Measurements from ENCODE around the gene ARAP1. TPM values are rescaled to one million over a fixed set of nuclear protein-coding genes. Genes with fewer than 3 reads are reported as not detected.

Gene ARAP1
- total RNA-seq, 1 experiment from 2014 or later = 26.4 TPM

DNA sequence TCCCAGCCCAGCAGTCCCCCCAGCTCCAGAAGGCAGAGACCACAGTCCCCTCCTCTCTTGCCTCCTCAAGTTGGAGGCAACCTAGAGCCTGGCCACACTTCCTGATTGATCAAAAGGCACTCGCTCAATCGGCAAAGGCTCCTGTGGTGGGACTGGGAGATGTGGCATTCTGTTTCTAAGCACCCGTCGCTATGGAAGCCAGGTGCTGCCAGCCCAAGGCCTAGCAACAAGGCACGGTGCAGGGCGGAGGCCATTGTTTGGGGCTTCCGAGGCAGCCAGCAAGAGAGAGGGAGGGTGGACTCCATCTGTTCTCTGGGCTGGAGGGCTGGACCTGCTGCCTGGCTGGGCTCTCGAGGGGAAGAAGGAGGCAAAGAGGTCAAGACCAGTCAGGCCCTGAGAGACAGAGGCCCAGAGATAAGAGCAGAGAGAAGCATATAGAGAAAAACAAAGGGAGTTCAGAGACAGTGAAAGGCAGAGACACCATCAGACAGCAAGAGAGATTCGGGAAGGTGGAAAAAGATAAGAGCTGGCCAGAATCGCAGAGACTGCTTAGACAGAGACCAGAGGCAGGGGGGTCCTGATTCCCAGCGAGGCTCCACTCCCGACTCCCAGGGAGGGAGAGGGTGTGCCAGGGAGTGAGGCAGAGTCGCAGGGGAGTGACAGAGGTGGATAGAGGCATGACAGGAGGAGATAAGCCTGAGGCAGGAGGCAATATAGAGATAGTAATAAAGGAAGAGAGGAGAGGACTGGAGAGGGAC, 99.2 kb downstream of the ARAP1 start:
- Histone ChIP-seq H3K36me3 (no peaks in the 10 kb centered on the region), H3K27me3 (replicated peaks) (no peaks in the 10 kb centered on the region), H3K27ac (no peak overlapping the region), H3K4me1 (replicated peaks) (no peaks in the 10 kb centered on the region), H3K9me3 (replicated peaks) (no peaks in the 10 kb centered on the region), H3K4me3 (no peak overlapping the region)
- DNase-seq (ENCODE audit: low read depth in 1 of 2, low spot score in 2 of 2) = no peak

DNA sequence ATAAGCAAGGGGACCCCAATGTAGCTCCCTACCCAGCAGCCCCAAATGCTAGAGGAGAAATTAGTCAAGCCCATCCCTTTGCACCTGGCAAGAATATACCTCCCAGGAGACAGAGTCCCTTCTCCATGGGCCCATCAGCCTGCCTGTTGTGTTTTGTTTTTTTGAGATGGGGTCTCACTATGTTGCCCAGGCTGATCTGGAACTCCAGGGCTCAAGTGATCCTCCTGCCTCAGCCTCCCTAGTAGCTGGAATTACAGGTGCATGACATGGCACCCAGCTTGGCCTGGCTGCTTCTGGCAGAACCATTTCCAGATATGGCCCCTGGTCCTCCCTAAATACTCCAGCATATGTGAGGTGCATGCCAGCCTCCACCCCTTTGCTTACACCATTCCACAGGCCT, 100.1 kb downstream of the ARAP1 start:
- no peaks in the 10 kb centered on the region for H3K9me3 ChIP-seq (replicated peaks)
- no peaks in the 10 kb centered on the region for H3K27me3 ChIP-seq (replicated peaks)
- H3K4me1 ChIP-seq (replicated peaks) = no peaks in the 10 kb centered on the region
- H3K36me3 ChIP-seq = no peaks in the 10 kb centered on the region
- DNase-seq (ENCODE audit: low read depth in 1 of 2, low spot score in 2 of 2) = no peak
- H3K27ac ChIP-seq = no peak overlapping the region
- H3K4me3 ChIP-seq = no peak overlapping the region

DNA sequence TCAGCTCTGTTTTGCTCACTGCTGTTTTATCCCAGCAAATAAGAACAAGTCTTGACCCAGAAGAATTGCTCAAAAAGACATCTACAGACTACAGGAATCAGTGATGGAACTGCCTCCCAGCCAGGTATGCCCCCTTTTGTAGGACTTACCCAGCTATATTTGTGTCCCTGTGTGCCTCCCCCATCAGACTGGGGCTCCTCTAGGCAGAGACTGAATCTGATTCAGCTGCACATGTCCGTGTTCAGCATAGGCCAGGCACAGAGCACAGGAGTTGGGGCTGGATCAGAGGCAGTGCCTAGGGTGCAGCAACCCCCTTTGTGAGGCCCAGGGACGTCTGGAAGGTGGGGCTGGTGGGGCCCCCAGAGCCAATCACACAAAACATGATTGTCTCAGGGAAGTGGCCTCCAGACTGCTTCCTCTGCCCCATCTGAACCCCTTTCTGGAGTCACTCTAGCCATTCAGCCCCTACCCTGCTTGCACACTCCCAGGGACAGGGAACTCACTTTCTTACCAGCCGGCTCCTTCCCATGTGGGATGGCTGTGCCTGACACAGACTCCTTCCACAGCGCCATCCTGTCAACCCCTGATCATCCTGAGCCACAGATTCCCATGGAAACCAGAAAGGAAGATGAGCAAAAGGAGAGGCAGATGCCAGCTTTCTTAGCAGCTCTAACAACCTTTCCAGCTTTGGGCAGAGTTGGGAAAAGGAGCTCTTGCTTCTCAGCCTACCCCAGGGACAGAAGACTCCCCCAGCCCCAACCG, 102.8 kb downstream of the ARAP1 start:
- no peaks in the 10 kb centered on the region for H3K36me3 ChIP-seq
- H3K27ac ChIP-seq = no peak overlapping the region
- no peak for DNase-seq (ENCODE audit: low read depth in 1 of 2, low spot score in 2 of 2)
- no peaks in the 10 kb centered on the region for H3K4me1 ChIP-seq (replicated peaks)
- H3K27me3 ChIP-seq (replicated peaks) = no peaks in the 10 kb centered on the region
- no peaks in the 10 kb centered on the region for H3K9me3 ChIP-seq (replicated peaks)
- no peak overlapping the region for H3K4me3 ChIP-seq

- Histone ChIP-seq H3K36me3 (no peaks in the 10 kb centered on the region), H3K4me1 (replicated peaks) (peaks cover under 1% of the 10 kb centered on the region), H3K4me3 (no peak overlapping the region), H3K27ac (no peak overlapping the region), H3K9me3 (replicated peaks) (no peaks in the 10 kb centered on the region), H3K27me3 (replicated peaks) (no peaks in the 10 kb centered on the region)
- no peak for DNase-seq (ENCODE audit: low read depth in 1 of 2, low spot score in 2 of 2)
Observed at GRCh38 chr11:72648384-72649136, 103.6 kb downstream of the ARAP1 start.

GRCh38 chr11:72647882-72648281, 104.3 kb downstream of the ARAP1 start:
- peaks cover 8% of the 10 kb centered on the region for H3K4me1 ChIP-seq (replicated peaks)
- no peak overlapping the region for H3K27ac ChIP-seq
- no peak overlapping the region for H3K4me3 ChIP-seq
- DNase-seq (ENCODE audit: low read depth in 1 of 2, low spot score in 2 of 2) = no peak
- H3K36me3 ChIP-seq = no peaks in the 10 kb centered on the region
- no peaks in the 10 kb centered on the region for H3K27me3 ChIP-seq (replicated peaks)
- no peaks in the 10 kb centered on the region for H3K9me3 ChIP-seq (replicated peaks)

GRCh38 chr11:72646472-72646871, 105.7 kb downstream of the ARAP1 start:
- no peaks in the 10 kb centered on the region for H3K9me3 ChIP-seq (replicated peaks)
- DNase-seq (ENCODE audit: low read depth in 1 of 2, low spot score in 2 of 2) = no peak
- peaks cover 13% of the 10 kb centered on the region for H3K4me1 ChIP-seq (replicated peaks)
- no peak overlapping the region for H3K4me3 ChIP-seq
- H3K27me3 ChIP-seq (replicated peaks) = peaks cover 7% of the 10 kb centered on the region; the same call in 1 of the 2 replicates
- H3K36me3 ChIP-seq = no peaks in the 10 kb centered on the region
- no peak overlapping the region for H3K27ac ChIP-seq

DNA sequence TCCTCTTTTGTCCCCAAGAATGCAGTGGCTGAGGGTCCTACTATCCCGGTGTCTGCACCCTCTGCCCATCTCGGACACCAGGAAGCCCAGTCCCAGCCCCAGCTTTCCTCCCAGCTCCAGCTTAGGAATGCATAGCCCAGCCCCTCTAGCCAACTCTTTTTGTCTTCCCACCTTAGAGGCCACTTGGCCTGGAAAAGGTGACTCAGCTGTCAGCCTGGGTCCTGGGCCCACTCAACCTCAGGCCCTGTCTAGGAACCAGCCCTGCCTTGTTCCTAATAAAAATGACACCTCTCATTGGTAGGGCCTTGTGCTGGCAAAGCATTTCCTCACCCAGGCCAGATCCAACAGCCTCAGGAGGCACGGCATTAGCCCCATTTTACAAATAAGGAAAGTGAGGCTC, 106.2 kb downstream of the ARAP1 start:
- no peak overlapping the region for H3K4me3 ChIP-seq
- no peaks in the 10 kb centered on the region for H3K9me3 ChIP-seq (replicated peaks)
- H3K27ac ChIP-seq = no peak overlapping the region
- peaks cover 9% of the 10 kb centered on the region; the same call in 1 of the 2 replicates for H3K27me3 ChIP-seq (replicated peaks)
- no peaks in the 10 kb centered on the region for H3K36me3 ChIP-seq
- peaks cover 13% of the 10 kb centered on the region for H3K4me1 ChIP-seq (replicated peaks)
- no peak for DNase-seq (ENCODE audit: low read depth in 1 of 2, low spot score in 2 of 2)

- H3K4me1 ChIP-seq (replicated peaks) = peaks cover 13% of the 10 kb centered on the region
- H3K4me3 ChIP-seq = no peak overlapping the region
- H3K27me3 ChIP-seq (replicated peaks) = peaks cover 12% of the 10 kb centered on the region
- peak; percentile 16 to 53 for DNase-seq (ENCODE audit: low read depth in 1 of 2, low spot score in 2 of 2)
- H3K9me3 ChIP-seq (replicated peaks) = no peaks in the 10 kb centered on the region
- no peak overlapping the region for H3K27ac ChIP-seq
- no peaks in the 10 kb centered on the region for H3K36me3 ChIP-seq
Observed at GRCh38 chr11:72643547-72643946, 108.7 kb downstream of the ARAP1 start.

GRCh38 chr11:72642884-72643522, 109.2 kb downstream of the ARAP1 start:
- peaks cover 12% of the 10 kb centered on the region for H3K27me3 ChIP-seq (replicated peaks)

DNA sequence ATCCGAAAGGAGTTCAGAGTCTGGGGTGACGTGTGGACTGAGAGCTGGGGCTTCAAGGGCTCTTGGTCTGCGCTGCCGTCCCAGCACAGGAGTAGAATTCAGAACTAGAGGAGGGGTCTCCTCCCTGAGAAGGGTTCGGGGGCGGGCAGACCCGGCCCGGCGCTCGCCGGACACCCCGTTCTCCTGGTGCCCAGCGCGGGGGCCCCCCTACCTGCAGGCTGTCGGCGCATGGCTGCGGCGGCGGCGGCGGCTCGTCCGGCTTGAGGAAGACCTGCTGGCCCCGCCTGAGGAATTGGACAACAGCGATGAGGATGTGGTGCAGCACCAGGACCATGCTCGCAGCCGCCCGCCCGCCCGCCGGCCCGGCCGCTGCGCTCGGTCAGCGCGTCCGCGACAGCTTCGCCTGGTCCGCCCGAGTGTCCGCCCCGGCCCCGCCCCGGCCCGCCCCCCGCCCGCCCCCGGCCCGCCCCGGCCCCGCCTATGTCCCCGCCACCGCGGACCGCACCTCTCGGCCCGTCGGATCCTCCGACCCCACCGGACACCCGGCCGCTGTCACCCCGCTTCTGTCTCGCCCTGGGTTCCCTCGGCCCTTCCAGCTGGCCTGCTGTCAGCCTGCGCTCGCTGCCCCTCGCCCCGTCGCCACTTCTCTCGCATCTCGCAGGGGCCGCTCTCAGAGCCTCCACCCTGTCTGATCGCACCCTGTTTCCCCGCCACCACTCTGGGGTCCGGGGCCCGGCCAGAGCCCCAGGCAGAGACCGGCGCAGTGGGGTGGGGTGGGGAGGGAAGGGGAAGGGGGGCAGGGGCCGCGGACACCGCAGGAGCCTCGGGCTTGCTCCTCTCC, 109.9 kb downstream of the ARAP1 start:
- Histone ChIP-seq H3K4me1 (replicated peaks) (peaks cover 13% of the 10 kb centered on the region), H3K36me3 (no peaks in the 10 kb centered on the region), H3K27ac (no peak overlapping the region), H3K9me3 (replicated peaks) (no peaks in the 10 kb centered on the region), H3K27me3 (replicated peaks) (peaks cover 12% of the 10 kb centered on the region), H3K4me3 (no peak overlapping the region; the same call in 1 of the 2 replicates)
- no peak for DNase-seq (ENCODE audit: low read depth in 1 of 2, low spot score in 2 of 2)

More at GRCh38 chr11:72642884-72643522, 109.2 kb downstream of the ARAP1 start:
- peak in 1 of 2 experiments; percentile 60 for DNase-seq (ENCODE audit: low read depth in 1 of 2, low spot score in 2 of 2)
- Histone ChIP-seq H3K4me3 (peak overlapping the region; percentile 22; the same call in 1 of the 2 replicates), H3K27ac (no peak overlapping the region), H3K36me3 (no peaks in the 10 kb centered on the region), H3K9me3 (replicated peaks) (no peaks in the 10 kb centered on the region), H3K4me1 (replicated peaks) (peaks cover 13% of the 10 kb centered on the region)

- peaks cover 12% of the 10 kb centered on the region for H3K27me3 ChIP-seq (replicated peaks)
- DNase-seq (ENCODE audit: low read depth in 1 of 2, low spot score in 2 of 2) = no peak
Observed at GRCh38 chr11:72641522-72642042, 110.6 kb downstream of the ARAP1 start.

GRCh38 chr11:72639502-72640375, 112.5 kb downstream of the ARAP1 start:
- peaks cover 12% of the 10 kb centered on the region for H3K27me3 ChIP-seq (replicated peaks)

More at GRCh38 chr11:72641522-72642042, 110.6 kb downstream of the ARAP1 start:
- no peak overlapping the region for H3K4me3 ChIP-seq
- peaks cover 13% of the 10 kb centered on the region for H3K4me1 ChIP-seq (replicated peaks)
- H3K27ac ChIP-seq = no peak overlapping the region
- H3K9me3 ChIP-seq (replicated peaks) = no peaks in the 10 kb centered on the region
- no peaks in the 10 kb centered on the region for H3K36me3 ChIP-seq

More at GRCh38 chr11:72639502-72640375, 112.5 kb downstream of the ARAP1 start:
- Histone ChIP-seq H3K4me1 (replicated peaks) (peaks cover 13% of the 10 kb centered on the region), H3K4me3 (no peak overlapping the region), H3K36me3 (no peaks in the 10 kb centered on the region), H3K27ac (no peak overlapping the region), H3K9me3 (replicated peaks) (no peaks in the 10 kb centered on the region)
- no peak for DNase-seq (ENCODE audit: low read depth in 1 of 2, low spot score in 2 of 2)

Measured in SJSA1 (cell line).